GM10248 (cell line): ENCODE data around the gene CRY2.

Experiments
- CTCF ChIA-PET: fragments of 300-600 bp; sonication (Branson Sonifier 250); formaldehyde crosslinking; extraction: SDS; loops from one replicate; lab custom pipeline; 2021; ENCODE audit warnings: antibody characterized with exemption; lab: Yijun Ruan, JAX
- POLR2A ChIA-PET: fragments of 350-650 bp; sonication (Branson Sonifier 250); formaldehyde crosslinking; extraction: SDS; loops from one replicate; lab custom pipeline; 2020; ENCODE audit warnings: antibody characterized with exemption; lab: Yijun Ruan, JAX
- DNase-seq: peaks from one replicate; pipeline ENCODE4 v3.0.0; 2012; ENCODE audit errors: extremely low spot score
- TF ChIP-seq, protein P1 (sequence below): IDR thresholded peaks from 2 replicates; pipeline ENCODE4 v1.5.1; 2012; ENCODE audit warnings: mild to moderate bottlenecking, low read depth; ENCODE audit errors: extremely low read depth, missing control alignments, control extremely low read depth

CRY2 gene

DNA sequence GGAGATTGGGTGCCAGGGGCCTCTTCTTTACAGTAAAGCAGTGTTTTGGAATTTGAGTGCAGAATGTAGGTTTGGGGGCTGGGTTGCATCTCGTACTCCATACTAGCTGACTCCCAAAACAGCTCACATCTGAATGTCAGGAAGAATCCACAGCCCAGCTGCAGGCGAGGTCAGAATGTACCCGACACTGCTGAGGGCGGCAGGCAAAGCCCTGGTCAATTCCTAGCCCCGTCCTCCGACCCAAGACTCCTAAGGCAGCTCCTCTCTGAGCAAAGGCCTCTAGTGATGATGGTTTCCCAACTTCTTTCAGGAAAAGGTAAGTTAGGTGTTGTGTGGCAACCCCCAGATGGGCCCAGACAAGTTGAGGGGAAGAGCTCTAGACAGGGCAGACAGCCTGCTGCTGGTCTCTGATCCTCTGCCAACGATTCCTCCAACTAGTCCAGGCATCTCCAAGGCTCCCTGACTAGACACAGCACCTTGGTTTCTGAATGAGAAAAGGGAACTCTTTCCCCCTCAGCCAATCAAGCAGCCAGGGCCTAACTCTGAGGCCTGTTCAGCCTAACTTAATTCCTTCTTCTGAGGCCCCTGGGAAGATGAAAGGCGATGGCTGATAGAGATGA, 83.8 kb downstream of the CRY2 start:
- ChIA-PET CTCF (interaction anchor here (0.8 to 4.3 kb wide), 5 partner anchors 8 to 76 kb away, joined by 3 to 21 read pairs (median 6); no protein-coding TSS in a partner anchor), POLR2A (no interaction called here)
- no peak for DNase-seq

GRCh38 chr11:45931739-45932138, 84.5 kb downstream of the CRY2 start:
- POLR2A ChIA-PET = no interaction called here

More for the DNA sequence above, 83.8 kb downstream of the CRY2 start:
- TF ChIP-seq, protein P1, sequence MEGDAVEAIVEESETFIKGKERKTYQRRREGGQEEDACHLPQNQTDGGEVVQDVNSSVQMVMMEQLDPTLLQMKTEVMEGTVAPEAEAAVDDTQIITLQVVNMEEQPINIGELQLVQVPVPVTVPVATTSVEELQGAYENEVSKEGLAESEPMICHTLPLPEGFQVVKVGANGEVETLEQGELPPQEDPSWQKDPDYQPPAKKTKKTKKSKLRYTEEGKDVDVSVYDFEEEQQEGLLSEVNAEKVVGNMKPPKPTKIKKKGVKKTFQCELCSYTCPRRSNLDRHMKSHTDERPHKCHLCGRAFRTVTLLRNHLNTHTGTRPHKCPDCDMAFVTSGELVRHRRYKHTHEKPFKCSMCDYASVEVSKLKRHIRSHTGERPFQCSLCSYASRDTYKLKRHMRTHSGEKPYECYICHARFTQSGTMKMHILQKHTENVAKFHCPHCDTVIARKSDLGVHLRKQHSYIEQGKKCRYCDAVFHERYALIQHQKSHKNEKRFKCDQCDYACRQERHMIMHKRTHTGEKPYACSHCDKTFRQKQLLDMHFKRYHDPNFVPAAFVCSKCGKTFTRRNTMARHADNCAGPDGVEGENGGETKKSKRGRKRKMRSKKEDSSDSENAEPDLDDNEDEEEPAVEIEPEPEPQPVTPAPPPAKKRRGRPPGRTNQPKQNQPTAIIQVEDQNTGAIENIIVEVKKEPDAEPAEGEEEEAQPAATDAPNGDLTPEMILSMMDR = no peak

DNA sequence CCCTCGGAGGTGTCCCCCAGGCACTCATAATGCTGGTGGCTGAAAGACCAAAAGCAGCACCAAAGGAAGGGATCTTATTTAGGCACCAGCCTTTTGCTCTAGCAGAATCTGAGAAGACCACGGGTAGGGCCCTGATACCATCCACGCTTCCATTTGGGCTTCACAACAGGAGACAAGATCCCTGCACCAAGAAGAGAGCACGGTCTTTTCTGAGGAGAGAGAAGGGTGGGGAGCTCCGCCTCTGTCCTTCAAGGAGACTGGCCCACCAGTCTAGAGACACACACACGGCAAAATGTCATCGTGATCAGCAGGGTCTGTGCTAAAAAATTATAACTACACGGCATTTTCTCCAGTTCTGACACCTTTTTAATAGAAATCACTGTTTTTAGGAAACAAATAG, 84.9 kb downstream of the CRY2 start:
- TF ChIP-seq, protein P1 = no peak
- POLR2A ChIA-PET = no interaction called here
- CTCF ChIA-PET = interaction anchor here (1.2 kb wide), 1 partner anchor 20 kb away, joined by 3 read pairs; no protein-coding TSS in a partner anchor
- no peak for DNase-seq

More at GRCh38 chr11:45931739-45932138, 84.5 kb downstream of the CRY2 start:
- TF ChIP-seq, protein P1 = no peak
- CTCF ChIA-PET = interaction anchor here (1.1 to 4.3 kb wide), 2 partner anchors 27 to 33 kb away, joined by 3 to 21 read pairs; no protein-coding TSS in a partner anchor
- no peak for DNase-seq
